Kidney epithelial cell (primary cell): ENCODE data around the gene ZNF831. TPM values are rescaled to one million over a fixed set of nuclear protein-coding genes. Genes with fewer than 3 reads are reported as not detected.
A peak's percentile ranks its signal among the peaks of the same experiment; 100 is the strongest.

Experiments used
- DNase-seq: peaks from one replicate; pipeline ENCODE4 v3.0.0-alpha.2; 2010; ENCODE audit warnings: low read depth
- H3K27me3 ChIP-seq: 2 replicates; pipeline ENCODE4 v1.6.0; 2011; ENCODE audit warnings: low read length; ENCODE audit not compliant: control insufficient read depth, insufficient read depth
- H3K36me3 ChIP-seq: 2 replicates; pipeline ENCODE4 v1.5.1; 2011; ENCODE audit warnings: low read length; ENCODE audit not compliant: control insufficient read depth, insufficient read depth
- H3K4me3 ChIP-seq: 2 replicates; pipeline ENCODE4 v1.5.1; 2011; ENCODE audit warnings: low read depth, mild to moderate bottlenecking, control low read depth, low read length
- total RNA-seq: library from RNA; depleted of rRNA; stranded (reverse); fragments of >200 nt; gene quantifications from 2 replicates; pipeline ENCODE4 v1.2.3, GENCODE V29; 2015
- TF ChIP-seq, protein P1 (sequence below): IDR thresholded peaks from 2 replicates; pipeline ENCODE4 v1.5.1; 2011; ENCODE audit warnings: mild to moderate bottlenecking, moderate library complexity, low read length, control low read depth, inconsistent platforms; ENCODE audit not compliant: insufficient read depth, poor library complexity, severe bottlenecking

ZNF831 gene
- total RNA-seq, 1 donor from 2014 or later: not detected

DNA sequence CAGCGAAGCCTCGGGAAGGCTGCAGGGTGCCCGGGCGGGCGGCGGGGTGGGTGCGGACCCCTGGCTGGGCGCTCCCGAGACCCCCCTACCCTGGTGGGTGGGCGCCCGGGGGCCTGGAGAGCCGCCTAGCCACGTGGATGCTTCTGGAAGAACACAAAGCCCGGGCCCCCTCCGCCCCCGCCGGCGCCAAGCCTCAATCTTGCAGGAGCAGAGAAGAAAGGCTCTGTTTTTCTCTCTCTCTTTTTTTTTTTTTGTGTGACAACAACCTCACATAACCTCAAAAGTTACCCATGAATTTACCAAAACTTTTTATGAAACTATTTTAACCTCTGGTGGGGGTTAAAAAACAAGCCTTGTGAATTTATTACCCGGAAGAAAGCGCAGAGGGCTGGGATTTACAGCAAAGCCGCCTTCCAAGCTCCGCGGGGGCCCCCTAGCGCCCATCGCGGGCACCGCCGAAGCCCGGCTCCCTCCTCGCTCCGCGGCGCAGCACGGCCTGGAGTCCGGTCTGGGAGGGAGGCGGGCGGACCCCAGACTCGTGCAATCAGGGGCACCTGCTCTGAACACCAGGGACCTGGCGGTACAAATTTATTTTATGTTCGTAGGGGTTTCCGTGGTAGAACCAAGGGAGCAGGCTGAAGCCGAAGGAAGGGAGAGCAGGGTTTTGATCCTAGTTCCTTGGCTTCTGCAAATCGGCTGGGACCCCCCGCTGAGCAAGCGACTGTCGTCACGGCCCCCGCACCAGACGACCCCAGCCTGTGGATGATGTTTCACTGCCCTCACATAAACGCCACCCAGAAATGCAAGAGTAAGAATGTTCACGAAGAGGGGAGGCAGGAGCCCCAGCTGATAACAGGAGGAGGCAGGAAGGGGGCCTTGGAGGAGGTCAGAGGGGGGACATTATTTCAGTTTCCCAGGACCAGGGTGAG, 58.9 kb downstream of the ZNF831 start:
- TF ChIP-seq, protein P1, sequence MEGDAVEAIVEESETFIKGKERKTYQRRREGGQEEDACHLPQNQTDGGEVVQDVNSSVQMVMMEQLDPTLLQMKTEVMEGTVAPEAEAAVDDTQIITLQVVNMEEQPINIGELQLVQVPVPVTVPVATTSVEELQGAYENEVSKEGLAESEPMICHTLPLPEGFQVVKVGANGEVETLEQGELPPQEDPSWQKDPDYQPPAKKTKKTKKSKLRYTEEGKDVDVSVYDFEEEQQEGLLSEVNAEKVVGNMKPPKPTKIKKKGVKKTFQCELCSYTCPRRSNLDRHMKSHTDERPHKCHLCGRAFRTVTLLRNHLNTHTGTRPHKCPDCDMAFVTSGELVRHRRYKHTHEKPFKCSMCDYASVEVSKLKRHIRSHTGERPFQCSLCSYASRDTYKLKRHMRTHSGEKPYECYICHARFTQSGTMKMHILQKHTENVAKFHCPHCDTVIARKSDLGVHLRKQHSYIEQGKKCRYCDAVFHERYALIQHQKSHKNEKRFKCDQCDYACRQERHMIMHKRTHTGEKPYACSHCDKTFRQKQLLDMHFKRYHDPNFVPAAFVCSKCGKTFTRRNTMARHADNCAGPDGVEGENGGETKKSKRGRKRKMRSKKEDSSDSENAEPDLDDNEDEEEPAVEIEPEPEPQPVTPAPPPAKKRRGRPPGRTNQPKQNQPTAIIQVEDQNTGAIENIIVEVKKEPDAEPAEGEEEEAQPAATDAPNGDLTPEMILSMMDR: peak; percentile 84
- H3K27me3 ChIP-seq: peaks cover 35% of the 10 kb centered on the region
- H3K36me3 ChIP-seq: no peaks in the 10 kb centered on the region
- H3K4me3 ChIP-seq: peak overlapping the region; percentile 36
- peak; percentile 16 for DNase-seq

DNA sequence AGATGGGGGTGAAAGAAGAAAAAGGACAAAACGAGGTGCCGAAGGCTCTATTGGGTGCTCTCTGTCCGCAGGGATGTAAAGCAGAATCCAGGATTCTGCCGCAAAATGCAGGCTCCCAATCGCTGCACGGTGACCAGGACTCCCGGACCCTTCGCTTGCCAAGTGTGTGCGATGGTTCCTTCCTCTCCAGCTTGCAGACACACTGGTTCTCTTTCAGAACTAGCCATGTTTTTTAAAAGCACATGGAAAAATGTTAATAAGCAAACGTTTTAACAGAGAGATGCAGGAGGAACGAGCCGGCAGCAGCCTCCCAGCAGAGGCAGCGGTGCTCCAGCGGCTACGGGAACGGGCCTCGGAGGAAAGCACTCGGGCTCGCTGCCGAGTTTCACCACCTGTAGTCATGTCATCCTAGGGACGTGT, 59.6 kb downstream of the ZNF831 start:
- H3K36me3 ChIP-seq: no peaks in the 10 kb centered on the region
- peaks cover 35% of the 10 kb centered on the region for H3K27me3 ChIP-seq
- H3K4me3 ChIP-seq: no peak overlapping the region
- DNase-seq: no peak
- TF ChIP-seq, protein P1: no peak

DNA sequence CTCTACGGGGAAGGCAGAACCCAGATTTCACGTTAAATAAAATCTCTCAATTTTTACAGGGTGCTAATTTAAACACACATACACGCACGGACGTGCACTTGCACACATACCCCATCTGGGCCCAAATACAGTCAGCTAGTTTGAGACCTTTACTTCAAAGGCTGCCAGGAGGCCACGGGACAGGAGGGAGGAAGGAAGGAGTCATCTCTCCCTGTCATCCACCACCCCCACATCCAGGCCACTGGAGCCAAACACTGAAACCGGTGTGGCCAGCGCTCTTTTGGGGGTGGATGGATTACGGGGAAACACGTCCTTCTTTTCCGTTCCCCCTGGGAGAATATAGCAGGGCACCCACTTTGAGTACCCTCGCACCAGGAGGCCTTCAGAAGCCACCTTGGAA, 60.1 kb downstream of the ZNF831 start:
- no peak overlapping the region for H3K4me3 ChIP-seq

DNA sequence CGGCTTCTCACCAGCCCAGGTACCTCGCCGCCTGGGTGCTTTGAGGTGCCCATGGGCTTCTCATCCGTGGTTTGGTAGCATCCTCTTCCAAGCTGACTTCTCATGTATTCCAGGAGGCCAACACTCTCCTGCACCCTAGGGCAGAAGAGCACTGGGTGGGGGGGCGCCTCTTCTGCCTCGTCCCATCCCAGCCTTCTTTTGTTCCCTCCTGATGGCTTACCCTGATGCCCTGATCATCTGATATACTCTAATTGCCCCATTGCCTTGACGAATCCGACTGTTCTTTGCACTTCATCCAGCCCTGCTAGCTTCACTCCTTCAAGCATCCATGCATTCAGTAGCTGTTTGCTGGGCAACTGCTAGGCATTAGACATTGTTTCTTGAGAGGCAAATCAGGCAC, 60.6 kb downstream of the ZNF831 start:
- Histone ChIP-seq H3K27me3 (peaks cover 33% of the 10 kb centered on the region), H3K36me3 (no peaks in the 10 kb centered on the region), H3K4me3 (no peak overlapping the region)
- DNase-seq: no peak
- TF ChIP-seq, protein P1: no peak

More for the DNA sequence above, 60.1 kb downstream of the ZNF831 start:
- TF ChIP-seq, protein P1: no peak
- DNase-seq: no peak
- H3K27me3 ChIP-seq: peaks cover 35% of the 10 kb centered on the region
- H3K36me3 ChIP-seq: no peaks in the 10 kb centered on the region

DNA sequence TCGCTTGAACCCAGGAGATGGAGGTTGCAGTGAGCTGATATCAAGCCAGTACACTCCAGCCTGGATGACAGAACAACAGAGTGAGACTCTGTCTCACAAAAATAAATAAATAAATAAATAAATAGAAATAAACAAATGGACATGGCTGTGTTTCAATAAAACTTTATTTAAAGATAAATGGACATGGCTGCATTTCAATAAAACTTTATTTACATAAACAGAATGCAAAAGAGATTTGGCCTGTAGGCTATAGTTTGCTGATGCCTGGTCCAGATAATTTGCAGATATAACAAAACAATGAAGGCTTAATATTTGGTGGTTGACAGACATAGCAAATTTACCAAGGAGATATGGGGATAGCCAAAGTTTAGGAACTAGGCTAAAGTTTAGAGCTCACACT, 66.8 kb downstream of the ZNF831 start:
- Histone ChIP-seq H3K27me3 (peaks cover 2% of the 10 kb centered on the region), H3K4me3 (no peak overlapping the region), H3K36me3 (no peaks in the 10 kb centered on the region)
- TF ChIP-seq, protein P1: no peak
- DNase-seq: no peak
